NCI-H82 (cell line): ENCODE results near the gene LDB2.

Experiments used
- DNase-seq: peaks from one replicate; lab custom pipeline; 2025; lab: John Stamatoyannopoulos, UW

LDB2 gene

DNA sequence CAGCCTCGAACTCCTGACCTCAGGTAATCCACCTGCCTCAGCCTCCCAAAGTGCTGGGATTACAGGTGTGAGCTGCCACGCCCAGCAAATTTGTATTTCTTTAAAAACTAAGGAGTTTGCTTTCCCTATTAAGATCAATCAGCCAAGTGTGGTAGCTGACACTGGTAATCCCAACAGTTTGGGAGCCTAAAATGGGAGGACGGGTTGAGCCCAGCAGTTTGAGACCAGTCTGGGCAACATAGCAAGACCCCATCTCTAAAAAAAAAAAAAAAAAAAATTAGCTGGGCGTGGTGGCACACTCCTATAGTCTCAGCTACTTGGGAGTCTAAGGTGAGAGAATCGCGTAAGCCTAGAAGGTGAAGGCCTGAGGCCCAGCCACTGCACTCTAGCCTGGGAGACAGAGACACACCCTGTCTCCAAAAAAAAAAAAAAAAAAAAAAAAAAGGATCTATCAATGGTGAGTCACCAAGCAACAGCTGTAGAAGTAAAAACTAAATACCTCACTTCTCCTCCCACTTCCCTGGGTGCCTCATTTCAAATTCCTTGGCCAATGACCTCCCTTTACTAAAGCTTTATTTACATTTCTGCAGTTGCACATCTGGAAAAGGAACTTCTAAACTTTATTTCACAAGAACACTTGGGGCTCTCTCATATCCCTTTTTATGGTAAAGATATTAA lies 54.5 kb downstream of the LDB2 start:
- no peak for DNase-seq

DNA sequence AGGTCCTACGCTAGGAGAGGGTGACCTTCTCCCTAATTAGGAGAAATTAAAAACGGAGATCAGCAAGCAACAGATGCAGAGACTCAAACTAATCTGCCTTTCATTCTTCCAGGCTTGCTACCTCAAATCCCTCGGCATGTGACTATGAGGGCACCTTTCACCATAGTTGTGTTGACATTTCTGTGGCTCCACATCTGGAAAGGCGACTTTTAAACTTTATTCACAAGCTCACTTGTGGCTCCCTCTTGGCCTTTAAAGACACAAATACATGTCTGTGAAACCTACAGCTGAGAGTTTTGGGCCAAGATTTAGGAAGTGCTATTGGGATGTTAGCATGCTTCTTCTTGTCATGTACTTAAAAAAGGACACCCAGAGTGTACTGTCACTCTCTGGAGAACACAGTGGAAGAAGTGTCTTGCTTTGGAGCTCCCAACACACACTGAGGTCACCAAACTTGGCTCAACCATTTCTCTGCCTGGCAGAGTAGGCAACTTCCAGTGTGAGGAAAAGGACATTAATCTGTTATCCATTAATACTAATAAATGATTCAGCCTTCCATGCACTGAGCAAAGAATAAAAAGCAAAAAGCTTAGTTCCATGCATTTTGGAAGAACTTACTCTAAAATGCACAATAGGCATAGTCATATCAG lies 60.1 kb downstream of the LDB2 start:
- DNase-seq = no peak

DNA sequence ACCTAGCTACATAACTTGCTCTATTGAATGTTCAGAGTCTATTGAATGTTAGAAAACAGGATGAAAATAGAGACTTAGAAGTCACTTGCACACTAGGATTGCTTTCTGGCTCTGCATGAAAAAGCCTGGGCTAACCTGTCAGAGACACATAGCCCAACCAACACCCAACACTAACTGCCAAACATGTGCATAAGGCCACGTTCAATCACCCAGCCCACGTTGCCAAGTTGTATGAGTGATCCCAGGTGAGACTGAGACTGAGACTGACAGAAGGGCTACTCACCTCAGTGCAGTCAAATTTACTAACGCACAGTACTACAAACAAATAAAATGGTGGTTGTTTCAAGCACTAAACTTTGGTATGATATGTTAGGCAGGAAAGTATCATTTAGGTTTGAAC lies 61.0 kb downstream of the LDB2 start:
- DNase-seq = no peak

DNA sequence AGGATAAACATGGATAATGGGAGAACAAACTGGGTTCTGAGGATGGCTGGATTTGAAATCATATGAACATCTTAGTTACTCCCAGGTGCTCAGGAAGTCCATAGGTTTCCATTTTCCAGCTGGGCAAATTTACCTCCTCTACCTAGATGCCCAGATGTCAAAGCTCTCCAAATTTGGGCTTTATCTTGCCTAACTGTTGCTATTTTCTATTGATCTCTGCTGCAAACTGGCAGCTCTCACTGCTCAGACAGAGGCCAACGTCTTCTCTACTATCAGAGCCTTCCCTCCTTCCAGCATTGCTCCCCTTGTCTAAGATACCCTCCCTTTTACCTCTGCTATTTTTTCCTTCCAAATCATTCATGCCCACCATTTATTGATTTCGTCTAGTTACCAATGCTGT lies 62.1 kb downstream of the LDB2 start:
- DNase-seq = no peak

DNA sequence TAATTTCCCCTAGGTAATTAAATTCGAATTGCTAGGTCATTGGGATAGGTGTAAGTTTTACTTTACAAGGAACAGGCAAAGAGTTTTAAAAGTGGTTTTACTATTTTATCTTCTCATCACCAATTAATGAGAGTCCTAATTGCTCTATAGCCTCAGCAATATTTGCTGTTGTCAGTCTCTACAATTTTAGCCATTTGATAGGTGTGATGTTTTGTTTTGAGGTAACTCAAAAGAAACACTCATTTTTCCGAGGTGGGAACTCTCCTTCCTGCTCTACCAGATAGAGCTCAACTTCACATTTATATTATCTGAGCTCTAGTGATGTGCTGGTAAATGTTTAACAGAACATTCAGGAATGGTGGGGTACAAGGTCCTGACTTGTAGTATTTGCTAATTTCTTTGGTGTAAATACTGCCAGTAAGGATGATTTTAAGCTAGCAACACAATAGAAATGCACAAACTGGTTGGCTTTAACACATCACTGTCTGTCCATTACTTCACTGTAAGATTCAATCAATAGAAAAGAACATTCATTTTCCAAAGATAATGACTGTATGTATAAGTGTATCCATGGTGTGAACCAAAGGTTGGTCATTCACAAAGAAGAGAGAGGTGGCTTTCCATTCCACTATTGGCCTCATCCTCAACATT lies 62.7 kb downstream of the LDB2 start:
- DNase-seq = no peak

DNA sequence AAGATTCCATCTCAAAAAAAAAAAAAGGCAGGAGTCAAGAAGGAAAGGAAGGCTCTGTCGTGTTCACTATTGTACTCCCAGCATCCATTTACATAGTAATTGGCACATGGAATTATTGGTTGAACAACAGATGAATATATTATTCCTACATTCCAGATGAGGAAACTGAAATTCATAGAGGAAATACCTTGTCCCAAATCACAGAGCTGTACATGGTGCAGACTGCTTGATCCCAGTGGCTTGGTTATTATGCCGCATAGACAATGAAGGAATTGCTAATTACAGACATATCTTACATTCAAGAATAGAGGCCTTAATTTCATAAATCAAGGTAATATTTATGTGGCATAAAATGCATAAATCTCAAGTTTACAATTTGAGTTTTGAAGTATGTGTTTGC lies 63.6 kb downstream of the LDB2 start:
- no peak for DNase-seq

DNA sequence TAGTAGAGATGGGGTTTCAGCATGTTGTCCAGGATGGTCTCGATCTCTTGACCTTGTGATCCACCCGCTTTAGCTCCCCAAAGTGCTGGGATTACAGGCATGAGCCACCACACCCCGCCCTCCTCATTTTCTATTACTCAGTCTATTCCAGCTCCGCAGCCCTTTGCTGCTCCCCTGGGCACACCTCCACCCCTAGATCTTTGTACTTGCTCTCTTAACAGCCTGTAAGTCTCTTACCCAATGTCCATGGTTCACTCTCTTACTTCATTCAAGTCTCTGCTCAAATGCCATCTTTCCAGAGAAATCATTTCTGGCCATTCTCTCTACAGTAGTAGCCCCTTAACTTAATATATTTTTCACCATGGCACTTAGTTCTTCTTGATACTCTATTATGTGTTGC lies 64.7 kb downstream of the LDB2 start:
- DNase-seq = no peak

DNA sequence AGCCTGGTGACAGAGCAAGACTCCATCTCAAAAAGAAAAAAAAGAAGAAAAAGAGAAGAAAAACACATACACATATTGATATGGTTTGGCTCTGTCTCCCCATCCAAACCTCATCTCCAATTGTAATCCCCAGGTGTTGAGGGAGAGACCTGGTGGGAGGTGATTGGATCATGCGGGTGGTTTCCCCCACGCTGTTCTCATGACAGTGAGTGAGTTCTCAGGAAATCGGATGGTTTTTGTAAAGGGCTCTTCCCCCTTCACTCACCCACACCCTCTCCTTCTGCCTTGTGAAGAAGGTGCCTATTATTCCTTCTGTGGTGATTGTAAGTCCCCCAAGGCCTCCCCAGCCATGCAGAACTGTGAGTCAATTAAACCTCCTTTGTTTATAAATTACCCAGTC lies 68.4 kb downstream of the LDB2 start:
- no peak for DNase-seq

DNA sequence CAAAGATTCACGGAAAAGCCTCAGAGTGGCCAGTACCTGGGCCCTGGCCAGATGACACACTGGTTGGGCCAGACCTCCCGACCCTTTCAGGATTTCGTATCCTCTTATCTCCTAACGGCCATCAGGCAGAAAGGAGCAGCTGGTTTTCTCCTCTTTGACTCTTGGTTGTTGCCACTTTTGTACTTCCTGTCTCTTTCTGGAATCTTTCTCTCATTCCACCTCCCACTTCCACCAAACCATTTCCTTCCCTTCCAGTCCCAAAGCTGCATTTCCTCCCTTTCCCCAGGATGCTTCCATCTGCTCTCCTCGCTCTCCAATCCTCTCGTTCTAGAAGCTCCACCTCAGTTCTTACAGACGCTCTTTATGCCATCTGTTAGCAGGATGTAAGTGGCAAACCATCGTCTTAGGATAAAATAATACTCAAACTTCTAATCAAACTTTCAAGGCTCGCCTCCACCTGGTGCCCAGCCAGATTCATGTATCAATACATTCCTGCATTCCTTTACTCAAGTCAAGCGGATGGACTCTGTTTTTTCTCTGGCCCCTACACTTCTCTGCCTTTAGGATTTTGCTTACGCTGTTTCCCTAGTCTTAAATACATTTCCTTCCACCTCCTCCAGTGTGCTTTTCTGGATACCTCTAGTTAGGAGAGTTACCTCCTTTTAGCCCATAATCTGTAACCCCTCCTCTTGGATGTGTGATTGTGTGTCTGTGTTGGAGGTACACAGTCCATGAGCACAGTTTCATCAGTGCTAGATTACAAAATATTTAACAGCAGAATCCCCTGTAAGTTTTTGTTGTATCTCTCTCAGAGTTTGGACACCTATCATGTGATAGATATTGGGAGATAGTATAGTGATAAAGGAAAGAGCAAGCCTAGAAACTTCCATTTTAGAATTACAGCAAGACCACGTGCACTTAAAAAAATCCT lies 70.4 kb downstream of the LDB2 start:
- no peak for DNase-seq

DNA sequence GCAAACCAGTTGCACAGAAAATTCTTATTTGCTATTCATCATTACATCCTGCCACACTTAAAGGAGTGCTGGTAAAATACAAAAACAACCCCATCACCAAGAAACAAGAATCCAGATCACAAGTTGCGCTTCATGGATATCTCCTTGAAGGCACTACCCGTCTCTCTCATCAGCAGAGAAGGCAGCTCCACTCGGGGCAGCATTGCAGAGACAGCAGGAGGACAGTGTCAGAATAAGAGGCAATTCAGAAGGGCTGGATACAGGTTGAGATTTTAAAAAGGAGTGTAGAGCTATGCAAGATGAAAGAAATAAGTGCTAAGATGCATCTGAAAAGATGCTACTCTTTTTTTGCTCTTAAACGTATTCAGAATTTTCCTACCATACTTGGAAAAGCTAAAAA lies 71.4 kb downstream of the LDB2 start:
- DNase-seq = no peak

DNA sequence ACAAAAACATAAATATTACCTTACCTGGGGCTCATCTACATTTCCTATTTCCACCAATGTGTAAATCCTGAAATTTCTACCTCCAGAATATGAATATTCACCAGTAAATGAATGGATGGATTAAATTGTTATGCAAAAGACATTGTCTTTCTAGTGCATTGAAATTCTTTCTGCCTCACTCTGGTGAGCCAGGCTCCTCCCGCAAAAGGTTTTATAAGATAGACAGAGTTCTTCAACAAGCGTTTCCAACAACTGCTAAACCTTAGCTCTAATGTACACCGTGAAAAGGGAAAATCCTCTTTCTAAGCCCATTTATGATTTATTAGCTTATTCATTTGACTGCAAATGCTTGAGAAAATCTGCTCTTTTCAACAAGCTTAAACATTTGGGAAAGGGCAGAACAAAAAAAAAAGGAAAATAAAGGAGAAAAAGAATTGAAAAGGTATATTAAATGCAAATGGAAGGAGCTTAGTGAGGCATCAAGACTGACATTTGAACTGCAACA lies 72.0 kb downstream of the LDB2 start:
- no peak for DNase-seq

DNA sequence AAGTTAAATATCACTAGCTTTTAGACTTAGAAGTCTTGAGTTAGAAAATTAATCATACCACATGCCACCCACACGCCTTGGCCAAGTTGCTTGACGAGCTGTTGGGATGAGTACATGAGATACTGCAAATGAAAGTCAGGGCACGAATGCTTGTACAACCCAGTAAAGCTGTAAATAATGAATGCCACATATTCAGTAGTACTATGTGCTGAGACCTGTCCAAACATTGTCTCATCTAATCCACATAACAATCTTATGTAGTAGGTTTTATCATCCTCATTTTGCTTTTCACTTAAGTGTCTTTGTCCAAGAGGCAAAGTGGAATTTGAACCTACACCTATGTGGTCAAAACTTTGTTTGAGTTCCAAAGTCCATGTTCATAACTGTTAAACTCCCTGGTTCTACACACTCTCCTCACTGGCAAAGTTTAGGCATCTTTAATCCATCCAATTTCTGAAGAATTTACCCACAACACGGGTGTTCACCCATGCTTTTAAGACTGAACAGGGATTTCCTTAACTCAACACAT lies 74.1 kb downstream of the LDB2 start:
- DNase-seq = no peak

DNA sequence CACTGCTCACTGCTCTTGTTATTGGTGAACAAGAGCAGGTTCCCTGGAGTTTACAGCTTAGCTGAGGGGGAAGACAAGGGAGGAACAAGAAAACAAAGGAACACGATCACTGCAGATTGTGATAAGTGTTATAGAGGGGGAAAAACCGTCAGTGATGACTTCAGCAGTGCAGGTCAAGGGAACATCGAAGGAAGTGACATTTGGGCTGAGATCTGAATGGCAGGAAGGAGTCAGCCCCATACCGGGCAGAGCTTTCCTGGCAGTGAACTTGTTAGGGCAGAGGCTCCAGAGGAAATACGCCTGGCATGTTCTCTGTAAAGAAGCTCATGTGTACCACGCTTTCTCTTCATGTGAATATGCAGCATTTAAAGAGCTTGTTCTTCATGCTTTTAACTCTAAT lies 78.1 kb downstream of the LDB2 start:
- no peak for DNase-seq

DNA sequence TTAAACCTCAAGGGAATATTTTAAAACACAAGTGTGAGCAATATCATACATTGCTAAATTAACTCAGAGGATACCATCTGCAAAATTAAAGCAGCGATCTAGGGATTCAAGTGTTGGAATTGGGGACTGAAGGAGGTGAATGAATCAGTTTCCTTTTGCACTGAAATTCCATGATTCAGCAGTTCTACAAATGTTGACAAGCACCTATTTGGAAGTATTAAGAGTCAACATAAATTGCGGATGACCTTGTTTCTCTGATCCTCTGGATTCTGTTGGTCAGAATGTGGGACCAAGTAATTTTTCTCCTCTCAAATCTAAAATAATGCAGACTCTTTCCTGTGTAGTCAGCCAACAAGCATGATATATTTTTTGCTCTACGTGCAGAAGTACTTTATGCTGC lies 78.8 kb downstream of the LDB2 start:
- DNase-seq = no peak

DNA sequence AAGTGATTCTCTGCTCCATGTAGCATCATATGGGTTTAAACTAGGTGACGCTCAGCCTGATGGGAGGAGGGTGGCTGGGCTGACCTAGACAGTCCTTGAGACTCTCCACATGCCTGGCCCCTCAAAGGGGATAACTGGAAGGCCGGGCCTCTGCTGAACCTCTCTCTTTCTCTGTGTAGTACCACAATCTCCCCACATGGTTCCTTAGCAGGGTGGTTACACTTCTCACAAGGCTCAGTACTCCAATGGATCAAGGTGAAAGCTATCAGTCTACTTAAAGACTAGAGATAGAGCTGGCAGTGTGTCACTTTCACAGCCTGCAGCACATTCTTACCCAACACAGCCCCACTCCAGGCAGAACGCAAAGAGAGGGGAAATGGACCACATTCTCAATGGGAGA lies 80.4 kb downstream of the LDB2 start:
- DNase-seq = no peak

DNA sequence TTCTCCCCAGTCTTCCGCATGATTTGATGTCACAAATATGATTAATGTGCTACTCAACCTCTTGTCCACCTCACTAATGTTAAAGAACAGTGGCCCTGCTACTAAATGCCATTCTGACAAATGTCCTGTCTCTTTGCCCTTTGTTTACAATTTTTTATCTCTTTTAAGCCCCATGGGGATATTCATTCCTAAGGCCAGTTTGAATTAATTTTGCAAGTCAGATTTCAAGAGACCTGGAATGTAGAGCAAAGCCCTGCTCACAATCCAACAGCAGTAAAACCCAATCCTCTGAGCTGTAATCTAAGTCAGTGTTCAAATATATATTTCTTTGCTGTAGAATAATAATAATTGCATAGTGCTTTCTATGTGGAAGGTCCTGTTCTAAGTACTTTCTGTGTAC lies 81.2 kb downstream of the LDB2 start:
- no peak for DNase-seq

DNA sequence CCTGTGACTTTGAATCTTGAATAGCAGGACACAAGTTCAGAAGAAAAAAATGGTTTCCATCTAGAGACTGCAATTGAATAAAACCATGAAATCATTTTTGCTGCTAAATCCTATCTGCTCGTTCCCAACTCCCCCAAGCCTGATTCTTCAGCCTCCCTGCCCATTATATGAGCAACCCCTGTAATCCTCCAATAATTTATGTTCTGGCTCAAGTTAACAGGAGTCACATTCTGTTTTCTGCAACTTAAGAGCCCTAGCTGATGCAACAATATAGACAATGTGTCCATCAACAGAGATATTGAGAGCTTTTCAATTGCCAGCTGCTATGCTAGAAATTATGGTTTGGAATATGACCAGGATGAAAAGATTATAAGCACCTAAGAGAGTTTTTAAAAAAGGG lies 84.1 kb downstream of the LDB2 start:
- DNase-seq = no peak

DNA sequence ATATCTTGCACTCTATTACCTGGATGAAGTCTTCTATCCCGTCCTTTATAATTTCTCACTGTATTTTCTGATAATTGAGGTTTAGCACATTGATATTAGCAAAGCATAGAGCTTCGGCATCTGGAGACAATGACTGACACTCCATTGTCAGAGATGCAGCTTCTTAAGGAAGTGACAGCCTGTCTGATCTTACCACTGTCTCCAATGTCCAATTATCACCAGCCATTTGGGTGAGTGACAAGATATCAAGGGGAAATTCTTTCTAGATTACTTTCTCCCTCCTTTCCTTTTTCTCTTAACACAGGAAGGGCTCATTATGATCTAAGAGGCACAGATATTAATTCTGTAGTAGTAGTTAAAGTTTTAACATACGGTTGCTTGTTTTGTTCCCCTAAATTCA lies 86.4 kb downstream of the LDB2 start:
- no peak for DNase-seq

DNA sequence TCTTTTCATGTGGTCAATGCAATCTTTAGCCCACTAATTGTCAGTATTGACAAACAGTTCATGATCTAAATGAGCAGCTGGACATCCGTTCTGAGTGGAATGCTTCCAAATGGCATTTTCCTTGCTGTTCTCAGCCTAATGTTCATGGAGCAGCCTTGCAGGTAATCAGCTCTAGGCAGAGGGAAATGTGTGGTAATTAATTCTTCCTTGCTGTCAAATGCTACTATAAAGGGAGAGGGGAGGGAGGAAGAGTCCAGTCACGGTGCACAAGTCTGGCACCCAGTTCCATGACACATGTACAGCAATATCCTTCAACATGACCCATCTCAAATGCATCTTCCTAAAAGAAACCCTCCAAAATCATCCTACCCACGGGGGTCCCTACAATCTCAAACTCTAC lies 88.5 kb downstream of the LDB2 start:
- DNase-seq = no peak

DNA sequence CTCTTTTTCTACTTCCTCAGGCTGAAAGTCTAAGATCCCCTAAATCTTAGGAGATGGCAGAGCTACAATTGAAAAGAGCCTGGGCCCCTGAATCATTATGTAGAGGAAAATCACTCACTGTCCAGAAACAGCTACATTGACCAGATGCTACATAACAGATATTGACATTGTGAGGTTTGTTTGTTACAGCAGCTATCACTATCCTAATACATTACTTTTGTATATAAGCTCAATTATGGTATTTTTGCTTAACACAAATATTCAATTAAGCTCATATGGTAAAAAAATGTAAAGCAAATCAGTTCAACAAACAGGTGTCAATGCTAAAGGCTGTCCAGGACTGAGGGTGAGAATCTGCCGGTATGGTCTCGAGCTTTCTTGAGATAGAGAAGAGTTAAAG lies 89.4 kb downstream of the LDB2 start:
- no peak for DNase-seq

DNA sequence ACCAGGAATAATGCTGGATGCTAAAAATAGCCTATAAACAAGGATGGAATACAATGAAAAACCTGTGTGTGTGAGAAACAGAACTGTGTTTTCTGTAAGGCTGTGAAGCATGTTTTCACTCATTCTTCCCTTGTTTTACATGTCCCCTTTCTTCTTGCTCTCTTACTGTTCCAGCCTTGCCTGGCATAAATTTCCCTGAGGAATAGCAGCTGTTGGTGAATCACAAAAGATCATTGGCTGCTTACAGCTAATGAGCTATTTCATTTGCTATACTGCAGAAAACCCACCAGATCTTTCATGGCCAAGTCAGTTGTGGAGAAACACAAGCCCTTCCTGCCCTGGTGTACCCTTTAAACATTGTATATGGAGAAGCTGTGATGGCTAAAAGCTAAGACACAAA lies 91.1 kb downstream of the LDB2 start:
- DNase-seq = no peak

DNA sequence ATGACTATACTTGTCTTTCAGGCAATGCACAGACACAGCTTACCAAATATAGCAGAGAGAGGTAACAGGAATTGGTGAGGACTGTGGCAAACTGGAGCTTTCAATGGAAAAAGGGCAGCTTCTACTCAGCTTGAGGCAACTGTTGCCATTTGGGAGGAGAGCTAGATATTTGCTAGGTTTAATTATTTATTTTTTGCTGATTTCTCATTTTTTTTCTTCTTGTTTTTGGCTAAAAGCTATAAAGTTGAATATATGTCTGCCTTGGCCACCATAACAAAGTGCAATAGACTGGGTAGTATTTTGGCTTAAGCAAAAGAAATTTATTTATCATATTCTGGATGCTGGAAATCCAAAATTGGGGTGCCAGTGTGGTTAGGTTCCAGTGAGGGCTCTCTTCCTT lies 93.9 kb downstream of the LDB2 start:
- DNase-seq = no peak
